Hematopoietic multipotent progenitor cell treated with erythropoietin and hydrocortisone succinate and interleukin-3 and kit ligand, for 17 days (in vitro differentiated cells): ENCODE data around the gene CILP2.
A peak's percentile ranks its signal among the peaks of the same experiment; 100 is the strongest.

ENCODE experiments used
- DNase-seq: peaks from one replicate; pipeline ENCODE4 v3.0.0-alpha.2; 2015; ENCODE audit warnings: low spot score

CILP2 gene

DNA sequence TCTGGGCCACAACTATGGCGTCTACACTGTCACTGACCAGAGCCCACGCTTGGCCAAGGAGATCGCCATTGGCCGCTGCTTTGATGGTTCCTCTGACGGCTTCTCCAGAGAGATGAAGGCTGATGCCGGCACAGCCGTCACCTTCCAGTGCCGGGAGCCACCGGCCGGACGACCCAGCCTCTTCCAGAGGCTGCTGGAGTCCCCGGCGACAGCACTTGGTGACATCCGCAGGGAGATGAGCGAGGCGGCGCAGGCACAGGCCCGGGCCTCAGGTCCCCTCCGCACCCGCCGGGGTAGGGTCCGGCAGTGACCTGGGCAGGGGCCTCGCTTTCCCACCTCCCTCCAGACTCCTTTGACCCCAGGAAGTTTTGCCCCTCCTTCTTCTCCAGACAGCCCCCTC, 7.6 kb downstream of the CILP2 start:
- no peak for DNase-seq

- no peak for DNase-seq
These were observed 8.7 kb downstream of the CILP2 start for GRCh38 chr19:19546751-19547162.

GRCh38 chr19:19547674-19548336, 9.7 kb downstream of the CILP2 start:
- DNase-seq = no peak

DNA sequence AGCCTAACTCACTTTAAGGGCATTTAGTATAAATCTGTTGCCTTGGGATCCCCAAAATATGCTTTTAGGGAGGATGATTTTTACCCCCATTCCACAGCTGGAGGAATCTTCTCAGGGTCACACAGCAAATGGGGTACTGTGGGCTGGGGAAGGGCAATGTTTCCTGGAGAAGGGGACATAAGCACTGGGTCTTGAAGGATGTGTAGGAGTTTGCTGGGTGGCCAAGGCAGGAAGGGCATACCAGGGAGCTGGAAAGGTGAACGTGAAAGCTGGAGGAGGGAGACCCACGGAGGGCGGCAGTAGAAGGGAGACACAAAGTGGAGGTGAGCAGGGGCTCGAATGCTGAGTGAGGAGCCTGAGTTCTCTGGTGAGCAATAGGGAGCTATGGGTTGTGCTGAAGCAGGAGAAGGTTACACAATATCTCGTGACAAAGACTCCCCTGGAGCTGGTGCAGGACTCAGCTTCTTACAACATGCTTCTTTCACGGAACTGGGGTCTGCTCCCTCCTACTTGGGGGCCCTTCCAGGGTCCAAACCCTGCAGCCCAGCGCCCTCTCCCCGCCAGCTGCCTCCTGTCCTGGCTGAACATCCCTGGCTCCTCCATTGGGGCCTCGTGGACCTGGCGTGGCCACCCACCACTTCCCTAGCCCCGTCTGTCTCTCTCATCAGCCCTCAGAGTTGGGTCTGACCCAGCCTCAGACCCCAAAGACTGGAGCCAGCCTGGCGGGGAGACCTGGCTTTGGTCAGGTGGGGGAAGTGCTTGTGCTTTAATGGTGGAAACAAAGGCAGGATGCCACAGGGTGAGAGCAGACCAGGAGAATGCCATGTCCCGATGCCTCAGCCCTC, 11.1 kb downstream of the CILP2 start:
- DNase-seq = no peak

DNA sequence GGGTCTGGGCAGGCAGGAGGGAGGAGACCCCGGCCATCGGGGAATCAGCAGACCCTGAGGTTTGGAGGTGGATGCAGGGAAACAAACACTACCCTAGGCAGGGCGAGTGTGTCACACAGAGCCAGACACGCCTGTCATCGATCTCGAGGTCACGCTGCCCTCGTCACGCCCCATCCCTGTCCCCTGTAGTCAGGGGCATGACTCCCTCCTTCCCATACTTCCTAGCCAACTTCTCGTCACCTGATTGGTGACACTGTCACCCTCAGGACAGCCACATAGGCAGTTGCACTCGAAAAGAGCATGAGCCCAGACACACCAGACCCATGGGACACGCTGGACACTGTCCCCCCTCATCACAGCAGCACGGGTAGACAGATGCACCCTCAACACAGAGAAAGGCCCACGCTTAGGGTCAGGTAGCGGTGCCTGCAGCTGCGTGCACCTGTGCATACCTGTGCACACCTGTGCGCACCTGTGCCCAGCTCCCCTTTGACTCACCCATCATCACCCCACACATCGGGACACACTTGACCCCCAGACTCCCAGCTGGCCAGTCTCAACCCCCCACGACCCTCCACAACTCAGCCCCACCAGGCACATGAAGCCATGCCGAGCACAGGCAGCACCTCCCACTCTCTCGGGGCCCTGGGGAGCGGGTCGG, 11.9 kb downstream of the CILP2 start:
- DNase-seq = no peak

DNA sequence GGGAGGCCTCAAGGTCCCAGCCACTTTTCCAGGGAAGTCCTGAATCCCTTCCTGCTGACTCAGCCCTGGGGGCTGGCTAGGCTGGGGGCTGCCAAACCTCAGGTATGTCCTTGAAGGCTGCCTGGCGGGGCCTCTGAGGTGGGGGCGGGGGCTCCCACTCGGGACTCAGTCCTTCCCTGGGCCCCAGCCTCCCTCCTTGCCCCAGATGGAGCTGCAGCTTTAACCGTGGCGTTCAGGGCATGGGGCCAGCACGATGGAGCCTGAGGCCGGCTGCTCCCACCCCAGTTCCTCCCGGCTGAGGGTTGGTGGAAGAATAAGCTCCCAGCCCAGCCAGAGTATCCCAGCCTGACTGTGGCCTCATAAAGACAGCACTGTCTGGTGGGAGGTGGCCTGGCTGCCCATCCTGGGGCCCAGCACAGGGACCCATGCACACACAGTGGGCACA, 12.4 kb downstream of the CILP2 start:
- no peak for DNase-seq

DNA sequence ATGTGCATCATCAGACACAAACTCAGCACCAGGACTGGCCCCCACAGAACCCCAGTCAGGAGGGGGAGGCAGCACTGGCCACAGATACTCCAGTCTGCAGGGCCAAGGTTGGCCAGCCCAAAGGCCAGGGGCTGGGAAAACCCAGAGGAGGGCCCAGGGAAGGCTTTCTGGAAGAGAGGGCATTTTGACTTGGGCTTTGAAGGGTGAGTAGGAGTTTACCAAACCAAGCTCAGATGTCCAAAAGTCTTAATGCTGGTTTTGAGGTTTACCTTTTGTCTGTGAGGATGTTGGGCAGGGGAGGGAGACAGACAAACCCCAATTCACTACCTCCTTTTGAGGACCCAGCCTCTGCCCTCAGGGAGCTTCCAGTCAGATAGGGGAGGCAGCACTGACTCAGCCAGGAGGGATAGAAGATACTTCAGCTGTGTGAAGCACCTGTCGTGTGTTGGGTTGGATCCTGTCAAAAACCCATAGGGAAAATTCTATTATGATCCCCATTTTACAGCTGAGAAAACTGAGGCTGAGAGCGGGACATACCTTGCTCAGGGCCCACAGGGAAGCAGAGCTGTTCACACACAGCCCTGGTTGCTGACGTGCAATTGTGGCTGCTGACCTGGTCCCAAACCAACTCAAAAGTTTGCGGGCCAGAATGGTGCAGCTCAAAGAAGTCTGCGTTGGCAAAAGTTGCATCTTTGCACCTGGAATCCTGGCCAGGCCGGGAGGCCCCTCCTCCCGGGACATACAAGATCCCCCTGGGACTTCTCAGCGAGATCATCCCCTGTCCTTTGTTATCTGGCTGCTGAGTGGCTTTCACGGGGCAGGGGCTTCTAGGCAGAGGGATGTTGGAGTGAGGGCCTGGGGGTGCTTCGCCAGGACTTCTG, 13.1 kb downstream of the CILP2 start:
- DNase-seq = no peak

GRCh38 chr19:19551853-19552192, 13.8 kb downstream of the CILP2 start:
- no peak for DNase-seq

DNA sequence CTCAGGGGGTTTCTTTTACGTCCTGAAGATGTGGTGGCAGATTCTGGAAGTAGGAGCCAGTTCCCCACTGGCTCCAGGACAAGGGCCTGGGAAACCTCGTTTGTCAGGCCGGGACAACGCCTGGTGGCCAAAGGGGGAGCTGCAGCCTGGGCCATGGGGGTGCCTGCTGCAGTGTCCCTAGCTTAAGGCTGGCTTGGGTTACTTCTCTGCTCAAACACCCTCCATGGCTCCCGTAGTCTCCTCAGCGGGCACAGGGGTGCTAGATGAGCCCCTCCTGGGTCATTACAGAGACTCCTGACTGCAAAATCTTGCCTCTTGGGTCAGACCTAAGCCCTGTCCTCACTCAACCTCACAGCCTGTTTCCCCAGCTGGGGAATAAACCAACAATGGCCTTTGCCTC, 14.7 kb downstream of the CILP2 start:
- no peak for DNase-seq

DNA sequence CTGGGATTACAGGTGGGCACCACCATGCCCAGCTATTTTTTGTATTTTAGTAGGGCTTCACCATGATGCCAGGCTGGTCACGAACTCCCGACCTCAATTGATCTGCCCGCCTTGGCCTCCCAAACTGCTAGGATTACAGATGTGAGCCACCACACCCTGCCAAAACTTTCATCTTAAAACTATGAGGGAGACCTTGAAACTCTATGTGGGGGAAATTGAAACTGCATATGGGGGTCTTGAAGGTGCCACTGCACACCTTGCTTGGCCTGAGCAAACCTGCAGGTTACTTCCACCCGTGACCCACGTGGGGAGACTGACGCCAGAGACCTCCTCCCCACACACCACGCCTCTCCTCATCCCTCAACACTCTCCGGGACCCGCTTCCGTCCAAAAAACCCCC, 15.6 kb downstream of the CILP2 start:
- DNase-seq = no peak

DNA sequence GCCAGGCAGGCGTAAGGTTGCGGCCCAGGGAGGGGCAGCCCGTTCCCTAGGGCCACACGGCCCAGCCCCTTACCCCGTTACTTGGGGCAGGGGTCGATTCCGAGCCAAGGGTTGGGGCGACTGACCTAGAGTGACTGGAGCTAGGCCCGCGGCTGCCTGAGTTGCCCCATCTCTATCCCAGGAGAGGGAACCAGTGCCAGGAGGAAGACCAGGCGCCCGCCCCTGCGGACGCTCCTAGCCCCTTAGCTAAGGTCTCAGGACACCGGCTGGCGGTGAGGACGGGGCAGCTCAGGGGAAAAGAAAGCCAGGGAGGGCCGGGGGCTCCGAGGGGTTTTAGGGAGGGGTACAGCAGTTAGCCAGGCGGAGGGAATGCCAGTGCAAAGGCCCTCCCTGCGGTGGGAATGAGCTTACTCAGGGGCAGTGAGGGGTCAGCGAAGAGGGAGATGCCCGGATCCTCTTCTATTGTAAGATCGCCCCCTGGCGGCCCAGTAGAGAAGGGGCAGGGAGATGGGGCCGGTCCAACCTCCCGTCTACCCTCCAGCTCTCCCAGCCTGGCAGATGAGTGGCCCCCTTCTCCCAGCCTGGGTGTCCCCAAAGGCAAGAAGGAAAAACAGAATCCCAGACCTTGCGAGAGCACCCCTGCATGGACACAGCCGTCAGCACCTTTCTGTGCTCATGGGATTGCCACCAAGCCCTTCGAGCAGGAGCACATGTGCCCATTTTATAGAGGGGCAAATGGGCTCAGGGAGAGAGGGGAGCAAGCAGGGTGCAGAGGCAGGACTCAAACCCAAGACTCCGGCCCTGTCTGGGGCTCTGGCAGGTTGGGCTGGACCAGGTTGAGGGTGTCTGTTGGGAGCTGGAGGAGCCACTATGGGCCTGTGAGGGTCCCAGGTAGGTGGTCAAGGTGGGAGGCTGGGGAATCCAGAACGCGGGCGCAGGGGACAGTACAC, 16.3 kb downstream of the CILP2 start:
- peak; percentile 62 for DNase-seq

- DNase-seq = no peak
These were observed 20.0 kb downstream of the CILP2 start for GRCh38 chr19:19558055-19558454.

- no peak for DNase-seq
These were observed 20.6 kb downstream of the CILP2 start for GRCh38 chr19:19558636-19559035.

DNA sequence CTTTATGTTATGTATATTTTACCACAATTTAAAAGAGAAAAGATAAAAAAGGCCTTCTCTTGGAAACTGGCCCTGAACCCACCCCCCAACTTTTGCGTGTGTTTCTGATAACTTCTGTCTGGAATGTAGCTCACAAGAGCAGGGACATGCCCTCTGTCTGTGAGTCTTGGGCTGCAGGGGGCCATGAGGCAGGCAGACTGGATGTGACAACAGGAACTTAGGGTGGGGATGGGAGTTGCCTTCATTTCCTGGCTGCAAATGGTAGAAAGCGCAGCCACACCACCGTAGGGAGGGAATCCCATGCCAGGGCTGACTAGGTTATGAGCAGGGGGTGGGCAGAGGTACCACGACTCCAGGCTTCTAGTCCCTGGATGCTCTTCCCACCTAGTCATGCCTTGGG, 21.9 kb downstream of the CILP2 start:
- no peak for DNase-seq

DNA sequence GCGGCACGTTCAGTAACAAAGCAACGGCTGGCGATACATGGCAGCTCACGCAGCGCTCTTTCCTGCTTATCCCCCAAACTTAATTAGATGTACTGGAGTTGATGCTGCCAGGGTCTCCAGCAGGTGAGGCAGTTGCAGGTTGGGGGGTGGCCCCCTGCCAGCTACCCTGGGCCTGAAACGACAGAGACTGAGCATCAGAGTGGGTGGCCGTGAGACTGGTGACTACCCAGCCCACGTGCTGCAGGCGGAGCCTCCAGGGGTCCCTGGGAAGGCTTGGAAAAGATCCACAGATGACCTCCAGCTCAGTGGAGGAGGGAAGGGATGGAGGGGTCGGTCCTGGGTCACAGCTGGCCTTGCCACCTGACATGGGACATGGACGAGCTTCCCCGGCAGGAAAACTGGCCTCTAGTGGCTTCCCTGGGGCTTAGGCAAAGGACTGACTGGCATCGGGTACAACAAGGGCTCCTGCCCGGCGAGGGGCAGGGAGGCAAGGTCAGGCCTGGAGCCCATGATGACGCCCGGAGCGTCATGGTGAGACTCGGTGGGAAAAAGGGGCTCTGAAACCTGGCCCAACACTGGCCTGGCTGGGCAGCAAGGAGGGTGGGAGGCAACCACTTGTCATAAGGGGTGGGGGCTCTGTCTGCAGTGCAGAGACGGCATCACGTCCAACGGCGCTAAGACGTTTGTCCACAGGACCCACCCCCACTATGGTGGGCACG, 24.0 kb downstream of the CILP2 start:
- no peak for DNase-seq

- no peak for DNase-seq
These were observed 24.7 kb downstream of the CILP2 start for GRCh38 chr19:19562665-19563347.

GRCh38 chr19:19563348-19563848, 25.3 kb downstream of the CILP2 start:
- DNase-seq = no peak

- DNase-seq = no peak
These were observed 28.2 kb downstream of the CILP2 start for GRCh38 chr19:19566306-19566705.

DNA sequence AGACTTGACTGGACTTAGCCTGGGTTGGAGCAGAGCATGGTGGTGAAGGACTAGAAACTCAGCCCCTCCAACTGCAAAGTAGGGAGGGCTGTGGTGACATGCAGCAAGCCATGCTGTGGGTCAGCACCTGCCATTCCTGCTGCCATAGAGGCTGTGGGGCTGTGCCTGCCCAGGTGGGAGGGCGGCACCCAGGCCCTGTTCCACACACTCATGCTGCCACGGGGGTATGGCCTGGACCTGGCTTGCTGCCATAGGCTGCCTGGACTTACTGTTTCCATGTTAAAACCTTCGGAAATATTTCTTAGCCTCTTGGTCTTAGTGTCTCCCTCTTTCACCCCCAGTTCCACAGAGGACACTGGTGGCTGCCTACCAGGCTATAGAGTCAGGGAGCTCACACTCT, 29.3 kb downstream of the CILP2 start:
- no peak for DNase-seq
